ENCODE measurements around the gene DPP4.

DNA sequence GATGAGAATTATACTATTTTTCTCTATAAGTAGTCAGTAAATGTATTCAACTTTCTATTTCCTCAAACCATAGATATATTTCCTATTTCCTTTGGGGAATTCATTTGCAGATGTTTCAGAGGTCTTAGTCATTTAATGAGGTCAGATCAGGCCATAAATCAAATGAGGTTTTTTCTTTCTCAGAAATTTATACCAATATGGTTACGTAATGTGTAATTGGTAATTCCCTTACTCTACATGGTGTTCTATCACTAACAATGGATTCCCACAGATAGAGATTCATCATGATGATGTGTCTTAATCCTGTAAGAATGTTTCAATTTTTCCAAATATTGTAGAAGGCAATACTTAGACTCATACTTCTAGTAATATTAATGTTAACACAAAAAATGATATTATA, 108.0 kb downstream of the DPP4 start:
- TF ChIP-seq, protein P1, sequence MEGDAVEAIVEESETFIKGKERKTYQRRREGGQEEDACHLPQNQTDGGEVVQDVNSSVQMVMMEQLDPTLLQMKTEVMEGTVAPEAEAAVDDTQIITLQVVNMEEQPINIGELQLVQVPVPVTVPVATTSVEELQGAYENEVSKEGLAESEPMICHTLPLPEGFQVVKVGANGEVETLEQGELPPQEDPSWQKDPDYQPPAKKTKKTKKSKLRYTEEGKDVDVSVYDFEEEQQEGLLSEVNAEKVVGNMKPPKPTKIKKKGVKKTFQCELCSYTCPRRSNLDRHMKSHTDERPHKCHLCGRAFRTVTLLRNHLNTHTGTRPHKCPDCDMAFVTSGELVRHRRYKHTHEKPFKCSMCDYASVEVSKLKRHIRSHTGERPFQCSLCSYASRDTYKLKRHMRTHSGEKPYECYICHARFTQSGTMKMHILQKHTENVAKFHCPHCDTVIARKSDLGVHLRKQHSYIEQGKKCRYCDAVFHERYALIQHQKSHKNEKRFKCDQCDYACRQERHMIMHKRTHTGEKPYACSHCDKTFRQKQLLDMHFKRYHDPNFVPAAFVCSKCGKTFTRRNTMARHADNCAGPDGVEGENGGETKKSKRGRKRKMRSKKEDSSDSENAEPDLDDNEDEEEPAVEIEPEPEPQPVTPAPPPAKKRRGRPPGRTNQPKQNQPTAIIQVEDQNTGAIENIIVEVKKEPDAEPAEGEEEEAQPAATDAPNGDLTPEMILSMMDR (IDR thresholded peaks at IDR 0.05; ENCODE audit: low read depth, low read length), result no peak
- TF ChIP-seq EZH2phosphoT487 (IDR thresholded peaks at IDR 0.05; ENCODE audit: low read depth), result no peak
